ENCODE data around the gene KRT33B.
"Not testable (repeated sequence)": the region's sequence is repeated elsewhere in the genome, so short reads cannot be mapped to it uniquely, and the experiment has no call there.

Gene KRT33B

GRCh38 chr17:41369713-41370112 lies at the start of gene KRT33B:
Gene KRT33B, minus strand, starts transcription at chr17:41369813. Its CDS starts 63 bp downstream, at chr17:41369750.
- no peak within 1 kb of the TSS for H3K27ac ChIP-seq
- no peak within 1 kb of the TSS for H3K4me3 ChIP-seq

GRCh38 chr17:41418116-41418860 lies 48.7 kb upstream of the KRT33B start:
- H3K27ac ChIP-seq = peak overlapping the region in 2 of 21 experiments; percentile 62 to 74
- H3K4me3 ChIP-seq = no peak overlapping the region

DNA sequence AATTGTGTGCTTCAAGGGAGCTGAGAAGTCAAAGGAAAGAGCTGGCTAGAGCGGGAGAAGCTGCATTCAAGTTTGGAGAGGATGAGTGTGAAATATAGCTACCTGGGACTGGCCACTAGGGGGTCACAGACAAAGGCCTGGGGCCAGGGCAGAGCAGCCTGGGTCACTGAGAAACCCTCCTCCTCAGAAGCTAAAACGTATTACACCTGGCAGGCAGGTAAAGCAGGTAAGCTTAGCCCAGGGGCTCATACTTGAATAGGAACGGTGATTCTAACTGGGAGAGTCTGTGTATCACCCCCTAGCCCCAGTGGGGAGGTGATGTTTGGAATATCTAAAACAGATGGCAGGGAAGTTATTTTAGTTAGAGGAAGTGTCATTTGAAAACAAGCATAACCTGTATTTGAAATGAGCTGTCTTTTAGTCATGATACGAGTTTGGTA lies 48.0 kb upstream of the KRT33B start:
- Histone ChIP-seq H3K27ac (no peak overlapping the region), H3K4me3 (no peak overlapping the region)

- no peak overlapping the region for H3K27ac ChIP-seq
- no peak overlapping the region for H3K4me3 ChIP-seq
These were observed 47.5 kb upstream of the KRT33B start for GRCh38 chr17:41417127-41417526.

DNA sequence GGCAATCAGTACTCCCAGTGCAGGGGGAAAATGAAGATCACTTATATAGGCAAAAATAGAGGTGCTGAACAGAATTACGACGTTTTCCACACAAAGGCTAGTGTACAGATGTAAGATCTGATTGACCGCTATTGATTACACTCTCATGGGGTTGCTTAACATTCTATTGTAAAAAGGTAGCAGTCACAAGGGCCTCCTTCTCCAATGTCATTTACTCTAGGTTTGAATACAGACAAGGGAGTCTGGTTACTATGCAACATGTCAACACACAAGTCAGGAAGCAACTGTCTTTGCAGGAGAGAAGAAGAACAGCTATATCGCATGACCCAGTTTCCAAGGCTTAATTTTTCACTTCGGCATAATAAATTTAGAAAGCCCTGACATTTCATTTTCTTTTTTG lies 46.9 kb upstream of the KRT33B start:
- Histone ChIP-seq H3K4me3 (no peak overlapping the region), H3K27ac (no peak overlapping the region)

- no peak overlapping the region for H3K27ac ChIP-seq
- H3K4me3 ChIP-seq = no peak overlapping the region
These were observed 46.3 kb upstream of the KRT33B start for GRCh38 chr17:41415833-41416335.

DNA sequence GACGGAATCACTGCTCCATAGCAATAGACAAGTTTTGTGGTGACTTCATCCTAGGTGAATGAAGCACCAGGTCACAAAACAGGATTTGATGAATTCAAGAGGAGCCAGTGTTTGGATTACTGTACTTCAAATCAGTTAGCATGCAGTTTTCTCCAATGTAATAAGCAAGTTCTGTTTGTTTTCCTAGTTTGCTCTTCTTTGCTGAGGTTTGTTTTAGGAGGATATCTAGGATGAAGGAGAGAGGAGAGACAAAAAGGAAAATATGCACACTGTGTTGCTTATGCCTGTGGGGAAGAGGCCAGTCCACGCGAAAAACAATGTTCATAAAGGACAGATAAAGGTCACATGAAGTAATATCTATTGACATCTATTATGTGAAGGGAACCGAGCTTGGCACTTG lies 45.8 kb upstream of the KRT33B start:
- H3K4me3 ChIP-seq = no peak overlapping the region
- H3K27ac ChIP-seq = no peak overlapping the region

- no peak overlapping the region for H3K4me3 ChIP-seq
- H3K27ac ChIP-seq = no peak overlapping the region
These were observed 44.4 kb upstream of the KRT33B start for GRCh38 chr17:41413982-41414381.

DNA sequence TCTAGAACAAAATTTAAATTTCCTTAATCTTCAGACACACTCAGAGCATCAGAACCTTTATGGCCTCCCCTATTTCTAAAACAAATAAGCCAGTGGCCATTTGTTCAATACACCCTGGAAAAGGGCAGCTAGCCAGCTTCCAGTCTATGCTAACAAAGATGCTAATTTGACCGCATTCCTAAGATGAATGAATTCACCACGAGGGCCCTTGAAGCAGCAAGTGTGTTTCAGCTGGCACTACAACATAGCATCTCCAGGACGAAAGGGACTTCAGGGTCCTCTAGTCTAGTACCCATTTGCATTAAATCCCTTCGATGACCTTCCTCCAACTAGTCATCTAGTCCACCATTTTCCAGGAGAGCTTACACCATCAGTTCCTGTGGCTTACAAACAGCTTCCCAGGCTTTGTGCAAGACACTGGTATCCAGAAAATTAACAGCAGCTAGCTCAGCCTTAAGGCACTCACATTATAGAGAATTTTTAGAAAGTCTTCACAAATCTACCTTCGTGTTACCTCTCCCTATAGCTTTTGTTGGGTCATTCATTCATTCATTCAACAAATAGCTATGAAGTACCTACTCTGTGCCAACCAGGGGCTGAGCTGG lies 43.8 kb upstream of the KRT33B start:
- Histone ChIP-seq H3K4me3 (no peak overlapping the region), H3K27ac (no peak overlapping the region)

DNA sequence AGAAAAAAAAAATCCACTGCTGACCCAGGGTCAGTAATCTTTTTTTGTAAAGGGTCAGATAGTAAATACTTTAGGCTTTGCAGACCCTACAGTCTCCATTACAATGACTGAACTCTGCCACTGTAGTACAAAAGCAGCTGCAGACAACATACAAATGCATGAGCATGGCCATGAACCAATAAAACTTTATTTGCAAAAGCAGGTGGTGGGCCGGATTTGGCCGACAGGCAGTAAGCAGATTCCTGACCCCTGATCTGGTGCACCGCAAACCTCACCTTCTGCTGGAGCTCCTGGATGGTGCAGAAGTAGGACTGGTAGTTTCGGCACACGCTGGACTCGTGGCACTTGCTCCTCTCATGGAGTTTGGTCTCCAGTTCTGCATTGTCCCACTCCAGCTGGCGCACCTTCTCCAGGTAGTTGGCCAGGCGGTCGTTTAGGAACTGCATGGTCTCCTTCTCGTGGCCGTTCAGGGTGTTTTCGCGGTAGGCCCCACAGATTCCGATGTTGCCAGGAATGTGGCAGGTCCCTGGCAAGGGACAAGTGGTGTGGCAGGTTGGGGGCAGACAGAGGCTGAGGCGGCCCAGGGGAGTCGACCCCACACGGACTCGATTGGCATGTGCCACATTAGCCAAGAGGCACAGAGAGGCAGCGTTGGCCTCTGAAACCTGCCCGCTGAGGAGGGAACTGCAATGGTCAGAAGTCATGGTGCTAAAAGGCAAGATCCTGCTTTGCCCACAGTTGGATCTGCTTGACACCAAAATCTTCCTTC lies 41.6 kb upstream of the KRT33B start:
- Histone ChIP-seq H3K4me3 (no peak overlapping the region), H3K27ac (no peak overlapping the region)

DNA sequence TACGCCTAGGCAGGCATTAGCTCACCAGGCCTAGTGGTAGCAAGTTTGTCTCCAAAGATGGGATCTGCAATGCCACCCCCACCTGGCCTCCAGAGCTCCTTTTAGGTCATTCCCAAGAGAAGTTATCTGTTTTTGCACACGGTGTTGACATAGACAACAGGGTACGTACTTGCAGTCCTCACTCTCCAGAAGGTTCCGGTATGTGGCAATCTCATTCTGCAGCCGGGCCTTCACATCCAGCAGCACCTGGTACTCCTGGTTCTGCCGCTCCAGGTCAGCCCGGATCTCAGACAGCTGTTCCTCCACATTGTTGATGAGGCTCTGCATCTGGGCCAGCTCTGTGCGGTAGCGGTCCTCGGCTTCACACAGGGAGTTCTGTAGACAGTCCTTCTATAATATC lies 37.6 kb upstream of the KRT33B start:
- no peak overlapping the region for H3K27ac ChIP-seq
- H3K4me3 ChIP-seq = no peak overlapping the region

DNA sequence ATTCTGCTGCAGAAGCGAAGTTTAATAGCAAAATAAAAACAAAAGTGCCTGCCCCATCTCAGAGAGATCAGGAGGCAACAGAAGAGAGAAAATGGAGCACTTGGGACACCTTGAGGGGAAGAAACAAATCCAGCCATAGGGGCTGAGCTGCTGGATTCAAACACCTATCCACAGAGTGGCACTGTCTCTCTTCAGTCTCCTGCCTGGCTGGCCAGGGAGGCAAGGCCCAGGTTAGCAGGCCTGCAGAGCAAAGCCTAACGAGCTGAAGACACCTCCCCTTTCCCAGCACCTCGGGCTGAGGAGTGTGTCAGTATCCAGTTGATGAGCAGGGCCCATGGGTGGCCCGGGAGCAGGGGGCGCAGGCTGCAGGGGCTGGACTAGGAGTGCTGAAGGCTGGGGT lies 36.6 kb upstream of the KRT33B start:
- no peak overlapping the region for H3K27ac ChIP-seq
- H3K4me3 ChIP-seq = no peak overlapping the region

DNA sequence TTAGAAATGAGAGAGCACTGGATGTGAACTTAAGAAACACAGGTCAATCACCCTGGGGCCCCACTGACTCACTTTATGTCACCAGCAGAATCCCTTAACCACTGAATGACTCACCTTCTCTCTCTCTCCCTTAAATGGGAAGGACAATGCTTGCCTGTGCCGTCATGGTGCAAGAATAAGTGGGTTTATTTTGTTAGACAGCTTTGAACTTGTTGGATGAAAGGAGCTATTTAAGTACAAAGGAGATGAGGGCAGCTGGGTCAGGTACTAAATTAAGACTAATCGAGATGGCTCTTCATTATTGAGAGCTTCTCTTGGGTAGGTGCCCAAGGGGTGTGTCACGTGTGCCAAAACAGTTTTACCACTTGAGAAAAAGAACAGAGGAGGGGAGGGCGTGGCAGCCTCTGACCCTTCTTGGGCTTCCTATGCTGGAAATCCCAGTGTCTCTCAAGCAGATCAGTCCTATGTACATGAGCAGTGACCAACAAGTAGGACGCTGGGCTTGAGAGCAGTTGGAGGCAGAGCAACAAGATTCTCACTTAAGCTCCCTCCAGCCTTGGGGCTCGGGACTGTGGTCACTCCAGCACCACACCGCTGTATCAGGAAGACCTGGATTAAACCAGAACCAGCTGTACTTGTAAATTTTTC lies 34.5 kb upstream of the KRT33B start:
- no peak overlapping the region for H3K4me3 ChIP-seq
- peak overlapping the region in 6 of 21 experiments; percentile 22 to 60 (median 28) for H3K27ac ChIP-seq

- H3K4me3 ChIP-seq = no peak overlapping the region
- peak overlapping the region in 2 of 21 experiments; percentile 41 to 53 for H3K27ac ChIP-seq
These were observed 33.9 kb upstream of the KRT33B start for GRCh38 chr17:41403404-41404023.

DNA sequence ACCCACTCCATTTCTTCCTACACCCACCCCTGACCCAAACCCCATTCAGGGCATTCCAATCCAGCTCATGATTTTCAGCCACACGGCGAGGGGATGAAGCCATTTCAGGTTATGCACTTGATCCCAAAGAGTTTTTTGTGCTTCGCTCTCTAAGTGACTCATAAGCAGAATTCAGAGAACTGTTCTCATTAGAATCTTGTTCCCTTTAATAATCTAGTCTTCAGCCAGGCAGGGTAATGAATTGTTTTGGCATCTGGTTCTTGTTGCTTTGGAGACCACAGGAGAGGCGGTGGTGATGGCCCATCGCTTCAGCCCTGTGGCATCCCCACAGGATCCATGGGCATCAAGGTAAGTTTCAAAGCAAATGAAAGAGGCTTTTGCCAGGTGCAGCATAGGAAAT lies 32.5 kb upstream of the KRT33B start:
- H3K27ac ChIP-seq = peak overlapping the region in 5 of 21 experiments; percentile 0 to 55 (median 52)
- H3K4me3 ChIP-seq = no peak overlapping the region

DNA sequence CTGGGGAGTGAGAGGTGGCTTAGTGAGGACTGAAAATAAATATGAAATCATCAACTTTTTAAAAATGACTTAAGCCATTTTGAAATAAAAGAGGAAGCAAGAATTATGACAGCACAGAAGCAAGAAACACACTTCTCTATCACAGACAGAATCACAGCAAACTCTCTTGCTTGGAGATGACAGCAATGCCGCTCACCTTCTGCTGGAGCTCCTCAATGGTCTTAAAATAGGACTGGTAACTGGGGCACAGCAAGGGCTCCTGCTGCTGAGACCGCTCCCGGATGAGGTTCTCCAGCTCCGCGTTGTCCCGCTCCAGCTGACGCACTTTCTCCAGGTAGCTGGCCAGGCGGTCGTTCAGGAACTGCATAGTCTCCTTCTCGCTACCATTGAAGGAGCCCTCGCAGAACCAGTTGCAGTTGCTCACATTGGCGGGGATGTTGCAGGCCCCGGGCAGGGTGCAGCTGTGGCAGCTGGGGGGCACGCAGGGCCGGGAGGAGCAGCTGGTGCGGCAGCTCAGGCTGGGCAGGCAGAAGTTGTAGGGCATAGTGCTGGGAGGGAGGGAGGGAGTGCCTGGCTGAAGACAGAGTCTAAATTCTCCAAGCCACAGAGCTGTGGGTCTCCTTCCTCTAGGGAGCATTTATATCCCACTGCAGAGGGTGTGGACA lies 27.5 kb upstream of the KRT33B start, which contains the start of gene KRT31:
Gene KRT31 (minus strand): TSS at position 613 of the 665 bp plus-strand sequence. CDS start 69 bp downstream, at position 544.
- H3K27ac ChIP-seq = no peak within 1 kb of the TSS
- no peak within 1 kb of the TSS for H3K4me3 ChIP-seq

- H3K27ac ChIP-seq = no peak overlapping the region
- no peak overlapping the region for H3K4me3 ChIP-seq
These were observed 26.7 kb upstream of the KRT33B start for GRCh38 chr17:41396340-41396739.

- Histone ChIP-seq H3K4me3 (no peak overlapping the region), H3K27ac (peak overlapping the region in 8 of 21 experiments; percentile 29 to 74 (median 43))
These were observed 26.0 kb upstream of the KRT33B start for GRCh38 chr17:41395611-41396010.

DNA sequence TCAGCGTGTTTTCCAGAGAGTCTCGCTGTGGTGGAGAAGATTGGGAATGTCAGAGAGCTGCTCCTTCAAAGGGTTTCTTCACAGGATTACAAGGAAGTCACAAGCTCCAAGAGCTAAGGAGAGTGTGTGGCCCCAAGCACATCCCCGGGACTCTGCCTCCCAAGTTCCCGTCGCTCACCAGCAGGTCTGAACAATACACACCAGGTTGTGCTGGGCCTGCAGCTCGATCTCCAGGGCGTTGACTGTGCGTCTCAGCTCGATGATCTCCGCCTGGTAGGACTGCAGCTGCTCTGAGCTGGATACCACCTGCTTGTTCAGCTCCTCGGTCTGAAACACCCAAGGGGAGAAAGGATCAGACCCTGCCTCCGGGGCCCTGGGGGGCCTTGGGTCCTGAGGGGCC lies 25.4 kb upstream of the KRT33B start:
- H3K27ac ChIP-seq = peak overlapping the region in 9 of 21 experiments; percentile 29 to 74 (median 41)
- H3K4me3 ChIP-seq = not testable (repeated sequence)
